ENCODE results near the gene UGT3A2.

The UGT3A2 gene

DNA sequence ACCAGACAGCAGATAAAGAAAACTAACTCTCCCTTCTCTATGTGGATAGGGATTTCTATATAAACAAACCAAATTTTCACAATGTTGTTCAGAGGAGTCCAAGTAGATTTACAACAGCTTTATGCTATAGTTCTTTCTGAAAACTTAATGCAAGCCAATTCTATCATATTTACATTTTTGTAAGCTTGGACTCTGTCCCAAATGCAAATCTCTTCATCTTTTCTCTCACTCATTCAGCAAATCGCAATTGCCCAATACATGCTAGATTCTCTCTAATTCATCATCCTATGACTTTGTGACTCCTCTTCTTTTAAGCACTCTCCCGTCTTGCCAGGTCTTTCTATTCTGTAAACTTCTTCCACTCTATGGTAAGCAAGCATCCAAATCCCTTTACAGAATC, 39.1 kb upstream of the UGT3A2 start:
- no peaks in the 10 kb centered on the region for H4K20me1 ChIP-seq (ENCODE audit: insufficient read depth, low read length)
- H3K4me1 ChIP-seq (ENCODE audit: insufficient read depth, low read length): no peaks in the 10 kb centered on the region
- H3K27me3 ChIP-seq (ENCODE audit: insufficient read depth, low read length, poor library complexity): no peaks in the 10 kb centered on the region
- no peak for TF ChIP-seq EZH2 (IDR thresholded peaks at IDR 0.05; ENCODE audit: borderline replicate concordance, low read depth, low read length, severe bottlenecking)
- TF ChIP-seq, protein P1, sequence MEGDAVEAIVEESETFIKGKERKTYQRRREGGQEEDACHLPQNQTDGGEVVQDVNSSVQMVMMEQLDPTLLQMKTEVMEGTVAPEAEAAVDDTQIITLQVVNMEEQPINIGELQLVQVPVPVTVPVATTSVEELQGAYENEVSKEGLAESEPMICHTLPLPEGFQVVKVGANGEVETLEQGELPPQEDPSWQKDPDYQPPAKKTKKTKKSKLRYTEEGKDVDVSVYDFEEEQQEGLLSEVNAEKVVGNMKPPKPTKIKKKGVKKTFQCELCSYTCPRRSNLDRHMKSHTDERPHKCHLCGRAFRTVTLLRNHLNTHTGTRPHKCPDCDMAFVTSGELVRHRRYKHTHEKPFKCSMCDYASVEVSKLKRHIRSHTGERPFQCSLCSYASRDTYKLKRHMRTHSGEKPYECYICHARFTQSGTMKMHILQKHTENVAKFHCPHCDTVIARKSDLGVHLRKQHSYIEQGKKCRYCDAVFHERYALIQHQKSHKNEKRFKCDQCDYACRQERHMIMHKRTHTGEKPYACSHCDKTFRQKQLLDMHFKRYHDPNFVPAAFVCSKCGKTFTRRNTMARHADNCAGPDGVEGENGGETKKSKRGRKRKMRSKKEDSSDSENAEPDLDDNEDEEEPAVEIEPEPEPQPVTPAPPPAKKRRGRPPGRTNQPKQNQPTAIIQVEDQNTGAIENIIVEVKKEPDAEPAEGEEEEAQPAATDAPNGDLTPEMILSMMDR (IDR thresholded peaks at IDR 0.05; ENCODE audit: borderline replicate concordance, extremely low read depth, low read length, poor library complexity, severe bottlenecking): no peak
- no peak overlapping the region for H3K4me2 ChIP-seq (ENCODE audit: insufficient read depth, low read length)
- no peak overlapping the region for H2AFZ ChIP-seq (ENCODE audit: low read depth, low read length)
- H3K36me3 ChIP-seq (ENCODE audit: insufficient read depth, low read length): peaks cover 27% of the 10 kb centered on the region
- no peak for DNase-seq
- H3K27ac ChIP-seq (ENCODE audit: low read length): no peak overlapping the region
- H3K9ac ChIP-seq (ENCODE audit: low read depth, low read length): no peak overlapping the region
- ATAC-seq (ENCODE audit: insufficient read depth, low read depth): no peak
- no peaks in the 10 kb centered on the region for H3K9me3 ChIP-seq (ENCODE audit: insufficient read depth, low read length, severe bottlenecking)
- H3K79me2 ChIP-seq (ENCODE audit: insufficient read depth, low read length): no peaks in the 10 kb centered on the region
- H3K4me3 ChIP-seq (ENCODE audit: low read depth in 1 of 2, low read length in 2 of 2): no peak overlapping the region

DNA sequence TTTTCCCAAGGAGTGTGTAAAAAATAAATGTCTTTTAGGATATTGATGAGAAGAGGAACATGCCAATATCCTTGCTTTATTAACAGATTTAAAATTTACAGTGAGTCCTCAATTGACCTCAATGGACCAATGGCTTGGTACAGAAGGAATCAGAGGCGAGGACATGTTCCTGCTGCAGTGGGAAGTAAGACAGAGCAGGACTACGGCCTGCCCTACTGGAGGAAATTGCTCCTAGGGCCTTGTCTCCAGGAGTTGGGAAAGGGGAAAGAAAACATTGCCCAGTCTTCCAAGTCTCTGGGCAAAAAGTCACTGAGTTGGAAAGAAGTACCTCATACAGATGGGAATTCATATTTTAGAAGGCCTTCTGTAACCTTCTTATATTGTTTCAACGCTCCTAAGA, 33.1 kb upstream of the UGT3A2 start:
- Histone ChIP-seq H3K36me3 (ENCODE audit: insufficient read depth, low read length) (peaks cover 8% of the 10 kb centered on the region; the same call in 1 of the 2 replicates), H4K20me1 (ENCODE audit: insufficient read depth, low read length) (no peaks in the 10 kb centered on the region), H3K9me3 (ENCODE audit: insufficient read depth, low read length, severe bottlenecking) (no peaks in the 10 kb centered on the region), H3K4me2 (ENCODE audit: insufficient read depth, low read length) (no peak overlapping the region), H3K9ac (ENCODE audit: low read depth, low read length) (no peak overlapping the region), H3K4me1 (ENCODE audit: insufficient read depth, low read length) (no peaks in the 10 kb centered on the region), H2AFZ (ENCODE audit: low read depth, low read length) (no peak overlapping the region), H3K27ac (ENCODE audit: low read length) (no peak overlapping the region), H3K4me3 (ENCODE audit: low read depth in 1 of 2, low read length in 2 of 2) (no peak overlapping the region), H3K27me3 (ENCODE audit: insufficient read depth, low read length, poor library complexity) (no peaks in the 10 kb centered on the region), H3K79me2 (ENCODE audit: insufficient read depth, low read length) (no peaks in the 10 kb centered on the region)
- DNase-seq (no peak), ATAC-seq (ENCODE audit: insufficient read depth, low read depth) (no peak)
- TF ChIP-seq, protein P1 (IDR thresholded peaks at IDR 0.05; ENCODE audit: borderline replicate concordance, extremely low read depth, low read length, poor library complexity, severe bottlenecking): no peak
- no peak for TF ChIP-seq EZH2 (IDR thresholded peaks at IDR 0.05; ENCODE audit: borderline replicate concordance, low read depth, low read length, severe bottlenecking)

DNA sequence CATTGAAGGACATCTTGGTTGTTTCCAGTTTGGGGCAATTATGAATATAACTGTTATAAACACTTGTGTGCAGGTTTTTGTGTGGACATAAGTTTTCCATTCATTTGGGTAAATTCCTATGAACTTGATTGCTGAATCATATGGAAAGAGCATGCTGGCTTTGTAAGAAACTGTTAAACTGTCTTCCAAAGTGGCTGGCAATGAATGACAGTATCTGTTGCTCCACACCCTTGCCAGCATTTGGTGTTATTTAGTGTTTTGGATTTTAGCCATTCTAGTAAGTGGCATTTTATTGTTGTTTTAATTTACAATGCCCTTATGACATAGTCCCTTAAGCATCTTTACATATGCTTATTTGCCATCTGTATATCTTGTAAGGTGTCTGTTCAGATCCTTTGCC, 29.8 kb upstream of the UGT3A2 start:
- DNase-seq (no peak), ATAC-seq (ENCODE audit: insufficient read depth, low read depth) (no peak)
- H3K4me1 ChIP-seq (ENCODE audit: insufficient read depth, low read length): no peaks in the 10 kb centered on the region
- no peaks in the 10 kb centered on the region for H4K20me1 ChIP-seq (ENCODE audit: insufficient read depth, low read length)
- no peaks in the 10 kb centered on the region for H3K36me3 ChIP-seq (ENCODE audit: insufficient read depth, low read length)
- no peaks in the 10 kb centered on the region for H3K79me2 ChIP-seq (ENCODE audit: insufficient read depth, low read length)
- TF ChIP-seq, protein P1 (IDR thresholded peaks at IDR 0.05; ENCODE audit: borderline replicate concordance, extremely low read depth, low read length, poor library complexity, severe bottlenecking): no peak
- TF ChIP-seq EZH2 (IDR thresholded peaks at IDR 0.05; ENCODE audit: borderline replicate concordance, low read depth, low read length, severe bottlenecking): no peak
- H3K27me3 ChIP-seq (ENCODE audit: insufficient read depth, low read length, poor library complexity): no peaks in the 10 kb centered on the region
- H3K4me3 ChIP-seq (ENCODE audit: low read depth in 1 of 2, low read length in 2 of 2): no peak overlapping the region
- H2AFZ ChIP-seq (ENCODE audit: low read depth, low read length): no peak overlapping the region
- H3K9ac ChIP-seq (ENCODE audit: low read depth, low read length): no peak overlapping the region
- no peak overlapping the region for H3K4me2 ChIP-seq (ENCODE audit: insufficient read depth, low read length)
- H3K27ac ChIP-seq (ENCODE audit: low read length): no peak overlapping the region
- H3K9me3 ChIP-seq (ENCODE audit: insufficient read depth, low read length, severe bottlenecking): no peaks in the 10 kb centered on the region

DNA sequence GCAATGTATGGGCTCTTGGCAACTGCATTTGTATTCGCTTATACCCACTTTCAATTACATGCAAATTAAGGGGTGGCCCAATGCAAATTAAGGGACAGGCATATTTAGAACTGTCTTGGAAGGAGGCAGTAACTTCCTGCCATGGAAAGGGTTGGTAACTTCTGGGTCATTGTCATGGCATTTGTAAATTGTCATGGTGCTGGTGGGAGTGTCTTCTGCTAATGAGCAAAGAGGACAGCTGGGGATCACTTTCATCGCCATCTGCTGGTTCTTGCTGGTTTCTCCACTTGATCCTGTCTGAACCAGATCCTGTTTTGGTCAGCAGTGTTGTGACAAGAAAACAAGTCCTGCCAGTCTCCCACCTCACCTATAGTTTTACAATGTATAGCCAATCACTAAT, 23.3 kb upstream of the UGT3A2 start:
- TF ChIP-seq EZH2 (IDR thresholded peaks at IDR 0.05; ENCODE audit: borderline replicate concordance, low read depth, low read length, severe bottlenecking): no peak
- TF ChIP-seq, protein P1 (IDR thresholded peaks at IDR 0.05; ENCODE audit: borderline replicate concordance, extremely low read depth, low read length, poor library complexity, severe bottlenecking): peak; percentile 66
- H3K27ac ChIP-seq (ENCODE audit: low read length): no peak overlapping the region
- no peaks in the 10 kb centered on the region for H3K79me2 ChIP-seq (ENCODE audit: insufficient read depth, low read length)
- ATAC-seq (ENCODE audit: insufficient read depth, low read depth) (peak; percentile 82), DNase-seq (peak; percentile 44)
- H3K4me2 ChIP-seq (ENCODE audit: insufficient read depth, low read length): no peak overlapping the region
- H2AFZ ChIP-seq (ENCODE audit: low read depth, low read length): no peak overlapping the region
- H3K36me3 ChIP-seq (ENCODE audit: insufficient read depth, low read length): no peaks in the 10 kb centered on the region
- H3K9ac ChIP-seq (ENCODE audit: low read depth, low read length): no peak overlapping the region
- H3K9me3 ChIP-seq (ENCODE audit: insufficient read depth, low read length, severe bottlenecking): peaks cover 2% of the 10 kb centered on the region
- no peaks in the 10 kb centered on the region for H4K20me1 ChIP-seq (ENCODE audit: insufficient read depth, low read length)
- H3K4me1 ChIP-seq (ENCODE audit: insufficient read depth, low read length): no peaks in the 10 kb centered on the region
- no peak overlapping the region for H3K4me3 ChIP-seq (ENCODE audit: low read depth in 1 of 2, low read length in 2 of 2)
- H3K27me3 ChIP-seq (ENCODE audit: insufficient read depth, low read length, poor library complexity): no peaks in the 10 kb centered on the region
